H9 (cell line): ENCODE results near the gene NLRX1. TPM values are rescaled to one million over a fixed set of nuclear protein-coding genes. Genes with fewer than 3 reads are reported as not detected.

ENCODE experiments used
- DNase-seq: peaks from one replicate; pipeline ENCODE4 v3.0.0-alpha.2; 2017
- H2AFZ ChIP-seq: one replicate; pipeline ENCODE4 v1.6.1; 2013; ENCODE audit warnings: mild to moderate bottlenecking, low read length, control low read depth, moderate library complexity
- H2AK5ac ChIP-seq: 2 replicates; pipeline ENCODE4 v1.6.1; 2013; ENCODE audit warnings: low read length, control low read depth, mixed read lengths; ENCODE audit not compliant: insufficient read length
- H2BK120ac ChIP-seq: one replicate; pipeline ENCODE4 v1.6.1; 2013; ENCODE audit warnings: low read depth, mild to moderate bottlenecking, low read length, control low read depth, inconsistent platforms; ENCODE audit not compliant: poor library complexity, severe bottlenecking
- H2BK12ac ChIP-seq: 2 replicates; pipeline ENCODE4 v1.6.1; 2013; ENCODE audit warnings: low read length, control low read depth, mixed read lengths, low read depth; ENCODE audit not compliant: insufficient read length
- H2BK15ac ChIP-seq: 2 replicates; pipeline ENCODE4 v1.6.1; 2013; ENCODE audit warnings: low read depth, low read length, control low read depth
- H2BK20ac ChIP-seq: one replicate; pipeline ENCODE4 v1.6.1; 2013; ENCODE audit warnings: low read depth, mild to moderate bottlenecking, low read length, control low read depth, inconsistent platforms; ENCODE audit not compliant: poor library complexity, severe bottlenecking
- H2BK5ac ChIP-seq: 2 replicates; pipeline ENCODE4 v1.6.1; 2013; ENCODE audit warnings: low read length, control low read depth, mixed read lengths; ENCODE audit not compliant: insufficient read length
- H3K14ac ChIP-seq: 2 replicates; pipeline ENCODE4 v1.6.1; 2013; ENCODE audit warnings: low read length, control low read depth; ENCODE audit not compliant: insufficient read depth
- H3K18ac ChIP-seq: 2 replicates; pipeline ENCODE4 v1.6.1; 2013; ENCODE audit warnings: low read depth, mild to moderate bottlenecking, mixed read lengths, low read length, control low read depth; ENCODE audit not compliant: insufficient read length
- H3K23ac ChIP-seq: 2 replicates; pipeline ENCODE4 v1.6.1; 2013; ENCODE audit warnings: low read length, control low read depth, mixed read lengths, low read depth; ENCODE audit not compliant: insufficient read length
- H3K23me2 ChIP-seq: 2 replicates; pipeline ENCODE4 v1.6.1; 2013; ENCODE audit warnings: low read depth, mild to moderate bottlenecking, mixed read lengths, low read length, control low read depth; ENCODE audit not compliant: insufficient read length, poor library complexity, severe bottlenecking
- H3K27ac ChIP-seq: 2 replicates; pipeline ENCODE4 v1.5.1; 2013; ENCODE audit warnings: low read length, control low read depth, mixed read lengths, low read depth; ENCODE audit not compliant: insufficient read length
- H3K27me3 ChIP-seq: 2 replicates; pipeline ENCODE4 v1.6.1; 2013; ENCODE audit warnings: low read length, control low read depth, inconsistent platforms; ENCODE audit not compliant: insufficient read depth
- H3K4ac ChIP-seq: 2 replicates; pipeline ENCODE4 v1.6.1; 2013; ENCODE audit warnings: low read depth, mild to moderate bottlenecking, control low read depth, inconsistent platforms, low read length, moderate library complexity
- H3K4me1 ChIP-seq: 2 replicates; pipeline ENCODE4 v1.6.1; 2013; ENCODE audit warnings: low read length, control low read depth, inconsistent platforms; ENCODE audit not compliant: insufficient read depth
- H3K4me2 ChIP-seq: 2 replicates; pipeline ENCODE4 v1.6.1; 2013; ENCODE audit warnings: low read length, control low read depth, mixed read lengths; ENCODE audit not compliant: insufficient read length, insufficient read depth
- H3K56ac ChIP-seq: 2 replicates; pipeline ENCODE4 v1.6.1; 2013; ENCODE audit warnings: low read depth, mild to moderate bottlenecking, mixed read lengths, low read length, control low read depth; ENCODE audit not compliant: insufficient read length
- H3K79me1 ChIP-seq: 2 replicates; pipeline ENCODE4 v1.6.1; 2013; ENCODE audit warnings: low read depth, mild to moderate bottlenecking, moderate library complexity, low read length, control low read depth, inconsistent platforms; ENCODE audit not compliant: insufficient read depth, poor library complexity, severe bottlenecking
- H3K79me2 ChIP-seq: 2 replicates; pipeline ENCODE4 v1.6.1; 2013; ENCODE audit warnings: low read length, control low read depth, inconsistent platforms; ENCODE audit not compliant: insufficient read depth
- H3K9ac ChIP-seq: 2 replicates; pipeline ENCODE4 v1.6.1; 2013; ENCODE audit warnings: low read length, control low read depth, mixed read lengths; ENCODE audit not compliant: insufficient read length; ENCODE audit errors: extremely low read depth
- H3K9me3 ChIP-seq: one replicate; pipeline ENCODE4 v1.6.1; 2013; ENCODE audit warnings: low read depth, low read length, inconsistent platforms; ENCODE audit not compliant: control insufficient read depth
- H3T11ph ChIP-seq: one replicate; pipeline ENCODE4 v1.6.1; 2013; ENCODE audit warnings: mild to moderate bottlenecking, low read length, control low read depth, inconsistent platforms
- H4K20me1 ChIP-seq: one replicate; pipeline ENCODE4 v1.6.1; 2013; ENCODE audit not compliant: control insufficient read depth, insufficient read length, insufficient read depth
- H4K5ac ChIP-seq: 2 replicates; pipeline ENCODE4 v1.6.1; 2013; ENCODE audit warnings: low read depth, mild to moderate bottlenecking, mixed read lengths, low read length, control low read depth; ENCODE audit not compliant: insufficient read length
- H4K8ac ChIP-seq: replicated peaks from 2 replicates; pipeline ENCODE4 v1.6.1; 2013; ENCODE audit warnings: low read length, control low read depth, mixed read lengths, low read depth; ENCODE audit not compliant: insufficient read length
- H4K91ac ChIP-seq: 2 replicates; pipeline ENCODE4 v1.6.1; 2013; ENCODE audit warnings: low read depth, mild to moderate bottlenecking, moderate library complexity, mixed read lengths, low read length, control low read depth; ENCODE audit not compliant: insufficient read length
- H3K27ac Mint-ChIP-seq, 3 experiments: 2 replicates in 2 of 3; 3 replicates in 1 of 3; pipeline ENCODE4 v1.8.0; 2020 to 2021; ENCODE audit warnings: mixed read lengths in 3 of 3, mild to moderate bottlenecking in 1 of 3, moderate library complexity in 1 of 3
- H3K27me3 Mint-ChIP-seq: 2 replicates; pipeline ENCODE4 v1.8.0; 2021; ENCODE audit warnings: low read depth, mild to moderate bottlenecking, moderate library complexity, mixed read lengths
- H3K36me3 Mint-ChIP-seq, 3 experiments: 2 replicates in 2 of 3; 3 replicates in 1 of 3; pipeline ENCODE4 v1.8.0; 2020 to 2021; ENCODE audit warnings: low read depth in 3 of 3, mixed read lengths in 3 of 3; ENCODE audit not compliant: insufficient read depth in 1 of 3
- H3K4me1 Mint-ChIP-seq, 2 experiments: 2 replicates each; pipeline ENCODE4 v1.8.0; 2020; ENCODE audit warnings: mixed read lengths in 2 of 2
- H3K4me3 Mint-ChIP-seq, 2 experiments: 2 replicates in 1 of 2; 3 replicates in 1 of 2; pipeline ENCODE4 v1.8.0; 2020 to 2021; ENCODE audit warnings: mild to moderate bottlenecking in 2 of 2, mixed read lengths in 2 of 2, moderate library complexity in 1 of 2
- H3K9me3 Mint-ChIP-seq, 2 experiments: 2 replicates in 1 of 2; 3 replicates in 1 of 2; pipeline ENCODE4 v1.8.0; 2020; ENCODE audit warnings: mild to moderate bottlenecking in 2 of 2, mixed read lengths in 2 of 2, moderate library complexity in 1 of 2
- CTCF ChIP-seq: fragments of 200-600 bp; sonication (generic); conservative IDR thresholded peaks from 3 replicates; pipeline ENCODE4 v1.8.0; 2021; ENCODE audit warnings: antibody characterized with exemption, mild to moderate bottlenecking
- WGBS: extraction: QIAGEN DNeasy Blood & Tissue Kit; methylation state at CpG from one replicate; pipeline ENCODE4 v1.1.7; 2013; ENCODE audit warnings: missing lambda C conversion rate, low lambda C conversion rate, mixed read lengths; ENCODE audit not compliant: insufficient read length; ENCODE audit errors: extremely low coverage; 5-methylcytosine and 5-hydroxymethylcytosine counted together
- total RNA-seq: library from RNA; stranded (reverse); gene quantifications from 2 replicates; pipeline ENCODE4 v1.2.1, GENCODE V29; 2021

The NLRX1 gene
- total RNA-seq, 1 experiment from 2014 or later = 18.2 TPM

- Mint-ChIP-seq H3K27ac (no peak overlapping the region), H3K27me3 (no peaks in the 10 kb centered on the region; the same call in 1 of the 2 replicates), H3K4me3 (no peak overlapping the region), H3K4me1 (peaks cover 20 to 28% of the 10 kb centered on the region in 2 experiments), H3K36me3 (peaks cover 0 to 10% (median 10%) of the 10 kb centered on the region in 3 experiments; a peak in 6 of 7 replicates), H3K9me3 (no peaks in the 10 kb centered on the region; a peak in 1 of 5 replicates)
- WGBS = no CpG with 5 or more reads among the region's 1 CpG
- Histone ChIP-seq H3K4me1 (peaks cover 4% of the 10 kb centered on the region; the same call in 1 of the 2 replicates), H2BK120ac (no peak overlapping the region), H3K79me1 (peaks cover 6% of the 10 kb centered on the region), H3K79me2 (peaks cover 8% of the 10 kb centered on the region), H3K23ac (no peak overlapping the region), H4K5ac (no peak overlapping the region), H2BK12ac (no peak overlapping the region), H3K14ac (no peak overlapping the region), H3K56ac (no peak overlapping the region), H3K9me3 (no peaks in the 10 kb centered on the region), H3K23me2 (peaks cover 9% of the 10 kb centered on the region), H2AK5ac (no peak overlapping the region), H4K91ac (no peak overlapping the region), H3K9ac (no peak overlapping the region), H2BK20ac (no peak overlapping the region), H2AFZ (no peak overlapping the region), H3K18ac (no peak overlapping the region), H3K4ac (no peak overlapping the region), H3K27ac (no peak overlapping the region), H4K20me1 (no peaks in the 10 kb centered on the region), H4K8ac (no peak overlapping the region), H3K4me2 (no peak overlapping the region), H2BK15ac (no peak overlapping the region), H2BK5ac (no peak overlapping the region), H3K27me3 (no peaks in the 10 kb centered on the region), H3T11ph (no peak overlapping the region)
- no peak for TF ChIP-seq CTCF
- no peak for DNase-seq
Measured at GRCh38 chr11:119118946-119119345, 49.6 kb upstream of the NLRX1 start.
